Upper lobe of right lung (tissue), 1 donor: ENCODE data around the gene EVI5. TPM values are rescaled to one million over a fixed set of nuclear protein-coding genes. Genes with fewer than 3 reads are reported as not detected.

Experiments
- ATAC-seq: fragments of 200-7000 bp; cut with Tn5 transposase; one replicate; pipeline ENCODE4 v1.9.1; 2020; ENCODE audit warnings: mild to moderate bottlenecking, moderate library complexity
- DNase-seq: peaks from one replicate; pipeline ENCODE4 v3.0.0-alpha.2; 2020
- H3K27ac ChIP-seq: fragments of 200-600 bp; one replicate; pipeline ENCODE4 v1.8.0; 2022
- H3K27me3 ChIP-seq: fragments of 200-600 bp; one replicate; pipeline ENCODE4 v1.8.0; 2022; ENCODE audit warnings: mild to moderate bottlenecking
- H3K36me3 ChIP-seq: fragments of 200-600 bp; one replicate; pipeline ENCODE4 v1.8.0; 2022
- H3K4me1 ChIP-seq: fragments of 200-600 bp; one replicate; pipeline ENCODE4 v1.8.0; 2022
- H3K4me3 ChIP-seq: fragments of 200-600 bp; one replicate; pipeline ENCODE4 v1.8.0; 2022; ENCODE audit warnings: mild to moderate bottlenecking
- H3K9me3 ChIP-seq: fragments of 200-600 bp; one replicate; pipeline ENCODE4 v1.8.0; 2022
- CTCF ChIP-seq: fragments of 200-600 bp; IDR thresholded peaks from one replicate; pipeline ENCODE4 v1.8.0; 2022; ENCODE audit warnings: antibody characterized with exemption
- intact Hi-C: fragments of 100-400 bp; cut with DNase I; formaldehyde crosslinking; loops from one replicate; pipeline ENCODE4 v1.11.0; 2022
- total RNA-seq: library from RNA; stranded (reverse); fragmentation: NEBNext Ultra II Directional; extraction: Animal tissue kit (Norgen Biotek cat#: 25700); gene quantifications from one replicate; pipeline ENCODE4 v1.2.1, GENCODE V29; 2021
- donor health status: DM: no; HTN: yes; CAD: no; lungs with severe emphysema.

The EVI5 gene
- total RNA-seq, 1 donor from 2014 or later, result 43.7 TPM

DNA sequence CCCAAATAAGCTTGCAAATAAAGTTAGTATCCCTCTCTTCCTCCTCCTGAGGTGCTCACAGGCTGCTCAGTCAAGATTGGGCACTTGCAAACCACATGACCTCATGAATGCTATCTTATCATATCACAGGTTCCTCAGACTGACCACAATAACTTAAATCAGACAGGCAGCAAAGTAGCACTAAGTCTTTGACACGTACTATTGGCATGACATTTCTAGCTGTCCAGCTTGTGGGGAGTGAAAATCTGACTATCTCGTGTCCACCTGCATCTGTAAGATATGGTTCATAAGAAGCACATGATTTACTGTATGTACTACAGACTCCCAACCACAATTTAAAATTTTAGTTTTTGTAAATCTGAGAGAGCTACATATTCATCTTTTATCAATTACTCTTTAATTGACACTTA lies 240.1 kb downstream of the EVI5 start:
- Histone ChIP-seq H3K4me1 (no peaks in the 10 kb centered on the region), H3K27ac (no peak overlapping the region), H3K27me3 (no peaks in the 10 kb centered on the region), H3K9me3 (no peaks in the 10 kb centered on the region), H3K4me3 (no peak overlapping the region), H3K36me3 (no peaks in the 10 kb centered on the region)
- intact Hi-C loops, result no loop called here
- no peak for ATAC-seq
- DNase-seq, result no peak
- TF ChIP-seq CTCF, result no peak

DNA sequence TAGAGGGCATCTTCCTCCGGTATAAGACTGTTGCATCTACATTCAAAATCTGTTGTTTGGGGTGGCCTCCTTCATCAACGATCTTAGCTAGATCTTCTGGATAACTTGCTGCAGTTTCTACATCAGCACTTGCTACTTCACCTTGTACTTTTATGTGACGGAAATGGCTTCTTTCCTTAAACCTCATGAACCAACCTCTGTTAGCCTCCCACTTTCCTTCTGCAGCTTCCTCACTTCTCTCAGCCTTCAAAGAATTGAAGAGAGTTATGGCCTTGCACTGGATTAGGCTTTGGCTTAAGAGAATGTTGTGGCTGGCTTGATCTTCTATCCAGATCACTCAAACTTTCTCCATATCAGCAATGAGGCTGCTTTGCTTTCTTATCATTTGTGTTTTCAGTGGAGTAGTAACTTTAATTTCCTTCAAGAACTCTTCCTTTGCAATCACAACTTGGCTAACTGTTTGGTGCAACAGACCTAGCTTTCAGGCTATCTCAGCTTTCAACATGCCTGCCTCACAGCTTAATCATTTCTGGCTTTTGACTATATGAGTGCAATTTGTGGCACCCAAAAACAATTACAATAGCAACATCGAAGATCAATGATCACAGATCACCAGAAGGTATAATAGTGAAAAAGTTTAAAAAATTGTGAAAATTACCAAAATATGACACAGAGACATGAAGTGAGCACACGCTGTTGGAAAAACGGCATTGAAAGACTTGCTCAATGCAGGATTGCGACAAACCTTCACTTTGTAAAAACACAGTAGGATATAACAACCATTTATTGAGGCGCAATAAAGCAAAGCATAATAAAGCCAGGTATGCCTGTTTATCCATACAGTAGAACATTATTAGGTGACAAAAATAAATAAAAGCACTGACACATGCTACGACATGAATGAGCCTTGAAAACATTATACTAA lies 241.5 kb downstream of the EVI5 start:
- TF ChIP-seq CTCF, result no peak
- DNase-seq (no peak), ATAC-seq (no peak)
- Histone ChIP-seq H3K4me1 (no peaks in the 10 kb centered on the region), H3K27me3 (no peaks in the 10 kb centered on the region), H3K9me3 (no peaks in the 10 kb centered on the region), H3K36me3 (no peaks in the 10 kb centered on the region), H3K4me3 (no peak overlapping the region), H3K27ac (no peak overlapping the region)
- intact Hi-C loops, result no loop called here

DNA sequence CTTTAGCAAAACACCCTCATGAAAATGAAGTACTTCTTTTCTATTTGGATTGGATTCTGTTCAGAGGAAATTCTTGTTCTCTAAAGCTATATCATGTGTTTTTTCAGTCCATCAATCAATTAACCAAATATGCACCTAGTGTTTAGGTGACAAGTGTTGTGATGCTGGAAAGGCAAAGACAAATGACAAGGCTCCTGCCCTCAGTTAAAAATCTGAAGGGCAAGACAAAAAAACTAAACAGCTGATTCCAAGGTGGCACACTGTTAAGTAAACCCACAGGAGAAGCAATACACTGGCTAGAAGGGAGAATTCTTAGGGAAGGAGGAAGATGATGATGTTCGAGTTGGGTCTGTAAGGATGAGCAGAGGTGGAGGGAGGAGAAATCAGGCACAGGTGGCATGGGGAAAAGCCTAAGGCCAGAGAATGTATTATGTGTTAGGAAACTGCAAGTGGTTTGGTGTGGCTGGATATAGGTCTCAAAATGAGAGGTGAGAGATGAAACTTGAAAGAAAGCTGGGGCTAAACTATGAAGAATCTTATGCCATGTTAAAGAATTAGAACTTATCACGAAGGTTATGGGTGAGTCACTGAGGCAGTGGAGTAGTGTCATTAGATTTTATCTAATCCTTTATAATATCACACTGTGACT lies 246.4 kb downstream of the EVI5 start:
- intact Hi-C loops, result no loop called here
- TF ChIP-seq CTCF, result no peak

GRCh38 chr1:92538048-92538412 lies 246.9 kb downstream of the EVI5 start:
- Histone ChIP-seq H3K4me1 (peaks cover 7% of the 10 kb centered on the region), H3K27ac (no peak overlapping the region), H3K4me3 (no peak overlapping the region), H3K36me3 (no peaks in the 10 kb centered on the region), H3K27me3 (no peaks in the 10 kb centered on the region), H3K9me3 (no peaks in the 10 kb centered on the region)
- intact Hi-C loops, result no loop called here
- no peak for ATAC-seq
- no peak for TF ChIP-seq CTCF
- no peak for DNase-seq

More for the DNA sequence above, 246.4 kb downstream of the EVI5 start:
- Histone ChIP-seq H3K4me3 (no peak overlapping the region), H3K27ac (no peak overlapping the region), H3K27me3 (no peaks in the 10 kb centered on the region), H3K4me1 (peaks cover 7% of the 10 kb centered on the region), H3K9me3 (no peaks in the 10 kb centered on the region), H3K36me3 (no peaks in the 10 kb centered on the region)
- DNase-seq, result no peak
- ATAC-seq, result no peak

- Histone ChIP-seq H3K9me3 (no peaks in the 10 kb centered on the region), H3K4me1 (peaks cover 7% of the 10 kb centered on the region), H3K4me3 (no peak overlapping the region), H3K27ac (no peak overlapping the region), H3K36me3 (no peaks in the 10 kb centered on the region), H3K27me3 (no peaks in the 10 kb centered on the region)
- no peak for ATAC-seq
- intact Hi-C loops, result no loop called here
- DNase-seq, result no peak
- TF ChIP-seq CTCF, result no peak
Measured at GRCh38 chr1:92536980-92537884, 247.7 kb downstream of the EVI5 start.
